ENCODE measurements around the gene SNRNP35. TPM values are rescaled to one million over a fixed set of nuclear protein-coding genes. Genes with fewer than 3 reads are reported as not detected.

The SNRNP35 gene
- total RNA-seq = 10.8 and 11.5 TPM in 2 replicates

DNA sequence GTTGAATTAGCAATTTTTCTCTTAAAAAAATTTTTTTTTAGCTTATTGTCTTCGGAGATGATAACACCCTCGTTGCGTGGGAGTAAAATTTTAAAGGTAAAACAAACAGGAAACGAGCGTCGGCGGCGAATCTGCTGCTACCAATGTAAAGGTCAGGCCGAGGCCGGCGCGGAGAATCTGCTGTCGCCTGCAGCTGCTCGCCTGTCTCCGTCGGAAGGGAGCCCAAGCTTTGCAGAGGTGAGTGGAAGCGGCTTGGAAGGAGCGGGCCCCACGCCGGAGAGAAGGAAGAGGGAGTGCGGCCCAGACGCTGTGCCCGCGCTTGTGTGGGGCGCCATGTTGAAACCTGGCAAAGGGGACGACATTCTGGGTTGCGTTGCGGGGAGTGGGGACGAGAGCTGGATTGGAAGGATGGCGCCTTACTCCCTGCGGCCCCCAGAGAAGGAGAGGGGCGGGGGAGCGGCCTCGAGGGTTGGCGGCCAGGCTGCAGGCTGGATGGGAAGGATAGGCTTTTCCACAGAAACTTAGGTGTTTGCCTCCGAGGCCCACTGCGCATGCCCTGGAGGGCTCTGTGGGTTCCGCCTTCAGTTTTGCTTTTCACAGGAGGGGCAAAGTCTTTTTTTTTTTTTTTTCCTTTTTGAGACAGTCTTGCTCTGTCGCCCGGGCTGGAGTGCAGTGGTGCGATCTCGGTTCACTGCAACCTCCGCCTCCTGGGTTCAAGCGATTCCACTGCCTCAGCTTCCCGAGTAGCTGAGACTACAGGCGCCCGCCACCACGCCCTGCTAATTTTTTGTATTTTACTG is at the start of gene SNRNP35:
TSS of gene SNRNP35 (plus strand) at position 160 of the 800 bp plus-strand sequence. CDS start 7,402 bp downstream, outside the sequence.

GRCh38 chr12:123436017-123436964 is 21.6 kb upstream of the SNRNP35 start, which contains the start of gene RILPL2:
Gene RILPL2, minus strand, starts transcription at chr12:123436684. Its CDS starts 264 bp downstream, at chr12:123436420.

Other genes starting within 250 kb of the SNRNP35 start
- gene MPHOSPH9, start 225.0 kb upstream of the SNRNP35 start, total RNA-seq = 34.6 and 60.6 TPM in 2 replicates
- 10.1 and 10.7 TPM in 2 replicates for gene MTRFR, start 224.7 kb upstream of the SNRNP35 start, total RNA-seq
- gene CDK2AP1, start 186.3 kb upstream of the SNRNP35 start, total RNA-seq = 226 and 280 TPM in 2 replicates
- 15.0 and 19.7 TPM in 2 replicates for gene SBNO1, start 93.3 kb upstream of the SNRNP35 start, total RNA-seq
- gene KMT5A, start 74.0 kb upstream of the SNRNP35 start, total RNA-seq = 44.7 and 51.6 TPM in 2 replicates
- 7.3 and 8.1 TPM in 2 replicates for gene RILPL2, start 21.5 kb upstream of the SNRNP35 start, total RNA-seq
- 13.8 and 16.1 TPM in 2 replicates for gene RILPL1, start 75.6 kb downstream of the SNRNP35 start, total RNA-seq
- gene TMED2, start 126.4 kb downstream of the SNRNP35 start, total RNA-seq = 252 and 307 TPM in 2 replicates
- gene DDX55, start 144.0 kb downstream of the SNRNP35 start, total RNA-seq = 11.2 and 12.1 TPM in 2 replicates
- gene EIF2B1, start 175.5 kb downstream of the SNRNP35 start, total RNA-seq = 79.6 and 90.7 TPM in 2 replicates
- gene GTF2H3, start 175.7 kb downstream of the SNRNP35 start, total RNA-seq = 37.7 and 45.8 TPM in 2 replicates
- 13.5 and 14.4 TPM in 2 replicates for gene TCTN2, start 213.0 kb downstream of the SNRNP35 start, total RNA-seq